Measurements from ENCODE around the gene CEP95. TPM values are rescaled to one million over a fixed set of nuclear protein-coding genes. Genes with fewer than 3 reads are reported as not detected.

The CEP95 gene
- polyA plus RNA-seq, 2 of the 4 experiments (the other 2 are of a cell fraction), result 30.0 to 73.0 TPM

DNA sequence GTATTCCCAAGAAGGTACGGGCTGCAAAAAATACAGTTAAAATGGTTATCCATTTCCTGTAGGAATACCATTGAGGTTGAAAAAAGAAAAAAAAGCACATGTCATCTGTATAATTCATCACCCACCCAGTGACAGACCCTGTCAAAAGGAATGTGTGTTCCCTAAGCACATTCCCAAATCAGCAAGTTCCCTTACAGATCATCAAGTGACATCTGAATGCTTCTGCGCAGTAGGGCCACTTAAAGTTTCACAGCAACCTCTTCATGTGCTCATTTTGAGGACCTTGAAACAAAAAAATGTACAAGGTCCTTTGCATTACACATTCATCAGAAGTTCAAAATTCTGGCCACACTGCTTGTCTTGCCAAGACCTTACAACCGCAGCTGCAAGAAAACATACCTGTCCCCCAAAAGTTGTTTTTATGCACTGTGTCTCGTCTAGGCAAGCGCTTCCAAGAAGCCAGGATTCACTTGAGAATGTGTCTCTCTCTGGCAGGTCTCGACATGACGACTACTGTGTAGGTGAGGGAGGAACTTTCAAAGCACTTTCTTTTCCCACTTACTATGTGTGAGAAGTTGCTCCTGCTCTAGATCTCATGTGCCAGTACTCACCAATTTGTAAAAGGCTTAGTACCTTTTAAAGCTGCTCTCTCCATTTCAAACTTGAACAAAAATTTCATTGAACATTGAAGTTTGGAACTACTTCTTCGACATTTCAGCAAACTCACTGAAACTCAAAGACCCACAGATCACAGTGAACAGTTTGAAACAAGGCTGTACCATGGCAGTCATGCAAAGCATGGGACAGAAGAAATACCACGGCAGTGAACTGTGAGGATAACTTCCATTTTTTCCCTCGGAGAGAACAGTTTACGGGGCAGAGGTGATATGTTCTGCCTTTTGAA is 5.7 kb upstream of the CEP95 start:
- TF ChIP-seq EHF (CRISPR knock-in tag; IDR thresholded peaks at IDR 0.05) (no peak), KDM5A (IDR thresholded peaks at IDR 0.05) (no peak), RFX5 (IDR thresholded peaks at IDR 0.05) (no peak), TP53 (CRISPR knock-in tag; IDR thresholded peaks at IDR 0.05) (peak; percentile 31; the same call in 1 of the 2 replicates), TFCP2L1 (CRISPR knock-in tag; IDR thresholded peaks at IDR 0.05) (peak; percentile 43; the same call in 1 of the 2 replicates), SREBF2 (IDR thresholded peaks at IDR 0.05) (no peak), CHD2 (IDR thresholded peaks at IDR 0.05; ENCODE audit: low read length, partially characterized antibody) (no peak), GATA3 (IDR thresholded peaks at IDR 0.05; ENCODE audit: borderline replicate concordance) (no peak), MAFK (IDR thresholded peaks at IDR 0.05; ENCODE audit: partially characterized antibody) (no peak), MAZ (IDR thresholded peaks at IDR 0.05; ENCODE audit: borderline replicate concordance, low read depth, low read length) (no peak)
- CTCF ChIA-PET, result interaction anchor here (0.6 to 12.8 kb wide), 4 partner anchors 8 to 1077 kb away, joined by 3 to 300 read pairs (median 8); no protein-coding TSS in a partner anchor
- POLR2A ChIA-PET, result interaction anchor here (0.9 kb wide), 1 partner anchor 161 kb away, joined by 3 read pairs; the partner anchor contains the start of gene SMURF2
- Histone ChIP-seq H3K27ac (no peak overlapping the region), H3K4me3 (no peak overlapping the region), H3K4me1 (peaks cover 62% of the 10 kb centered on the region), H3K4me2 (no peak overlapping the region), H3K9me3 (no peaks in the 10 kb centered on the region)
- WGBS (ENCODE audit: missing lambda C conversion rate), result 93% methylated on average over 11 of the region's 11 CpGs
- ATAC-seq, result no peak
- no peak for FAIRE-seq
- no peak for DNase-seq (ENCODE audit: low read depth in 1 of 2, low spot score in 1 of 2)

DNA sequence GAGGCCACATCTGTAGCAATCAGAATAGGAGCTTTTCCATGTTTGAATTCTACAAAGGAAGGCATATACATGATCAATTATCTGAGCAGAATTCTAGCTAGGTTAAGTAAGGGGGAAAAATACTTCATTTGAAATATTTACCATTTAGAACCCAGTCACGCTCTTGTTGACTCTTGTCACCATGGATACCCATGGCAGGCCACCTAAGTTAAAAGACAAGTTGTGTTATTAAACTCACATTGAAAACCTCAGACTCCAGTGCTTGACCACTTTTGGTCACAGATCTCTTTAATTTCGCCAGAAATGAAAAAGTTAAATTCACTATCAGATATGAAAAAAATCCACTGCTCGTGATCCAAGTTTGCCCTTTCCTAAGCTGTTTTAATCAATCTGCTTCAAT is 4.8 kb upstream of the CEP95 start:
- Histone ChIP-seq H3K4me2 (no peak overlapping the region), H3K4me1 (peaks cover 62% of the 10 kb centered on the region), H3K27ac (no peak overlapping the region), H3K9me3 (no peaks in the 10 kb centered on the region), H3K4me3 (no peak overlapping the region)
- WGBS (ENCODE audit: missing lambda C conversion rate), result 93% methylated on average over 3 of the region's 3 CpGs
- DNase-seq (ENCODE audit: low read depth in 1 of 2, low spot score in 1 of 2) (no peak), FAIRE-seq (no peak), ATAC-seq (no peak)
- CTCF ChIA-PET, result interaction anchor here (0.6 to 2.1 kb wide), 3 partner anchors 9 to 1078 kb away, joined by 3 to 10 read pairs (median 6); no protein-coding TSS in a partner anchor
- POLR2A ChIA-PET, result interaction anchor here (0.9 kb wide), 1 partner anchor 160 kb away, joined by 3 read pairs; the partner anchor contains the start of gene SMURF2
- TF ChIP-seq EHMT2 (IDR thresholded peaks at IDR 0.05; ENCODE audit: low read depth), result no peak
- no peak for TF ChIP-seq CHD2 (IDR thresholded peaks at IDR 0.05; ENCODE audit: low read length, partially characterized antibody)
- TF ChIP-seq HOXB5 (CRISPR knock-in tag; IDR thresholded peaks at IDR 0.05), result no peak
- TF ChIP-seq SMC3 (IDR thresholded peaks at IDR 0.05), result no peak
- TF ChIP-seq BHLHE40 (IDR thresholded peaks at IDR 0.05; ENCODE audit: low read depth, low read length), result no peak
- no peak for TF ChIP-seq TFCP2L1 (CRISPR knock-in tag; IDR thresholded peaks at IDR 0.05)
- TF ChIP-seq, protein P1, sequence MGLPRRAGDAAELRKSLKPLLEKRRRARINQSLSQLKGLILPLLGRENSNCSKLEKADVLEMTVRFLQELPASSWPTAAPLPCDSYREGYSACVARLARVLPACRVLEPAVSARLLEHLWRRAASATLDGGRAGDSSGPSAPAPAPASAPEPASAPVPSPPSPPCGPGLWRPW (IDR thresholded peaks at IDR 0.05), result no peak
- TF ChIP-seq, protein P2, sequence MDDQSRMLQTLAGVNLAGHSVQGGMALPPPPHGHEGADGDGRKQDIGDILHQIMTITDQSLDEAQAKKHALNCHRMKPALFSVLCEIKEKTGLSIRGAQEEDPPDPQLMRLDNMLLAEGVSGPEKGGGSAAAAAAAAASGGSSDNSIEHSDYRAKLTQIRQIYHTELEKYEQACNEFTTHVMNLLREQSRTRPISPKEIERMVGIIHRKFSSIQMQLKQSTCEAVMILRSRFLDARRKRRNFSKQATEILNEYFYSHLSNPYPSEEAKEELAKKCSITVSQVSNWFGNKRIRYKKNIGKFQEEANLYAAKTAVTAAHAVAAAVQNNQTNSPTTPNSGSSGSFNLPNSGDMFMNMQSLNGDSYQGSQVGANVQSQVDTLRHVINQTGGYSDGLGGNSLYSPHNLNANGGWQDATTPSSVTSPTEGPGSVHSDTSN (IDR thresholded peaks at IDR 0.05), result no peak

DNA sequence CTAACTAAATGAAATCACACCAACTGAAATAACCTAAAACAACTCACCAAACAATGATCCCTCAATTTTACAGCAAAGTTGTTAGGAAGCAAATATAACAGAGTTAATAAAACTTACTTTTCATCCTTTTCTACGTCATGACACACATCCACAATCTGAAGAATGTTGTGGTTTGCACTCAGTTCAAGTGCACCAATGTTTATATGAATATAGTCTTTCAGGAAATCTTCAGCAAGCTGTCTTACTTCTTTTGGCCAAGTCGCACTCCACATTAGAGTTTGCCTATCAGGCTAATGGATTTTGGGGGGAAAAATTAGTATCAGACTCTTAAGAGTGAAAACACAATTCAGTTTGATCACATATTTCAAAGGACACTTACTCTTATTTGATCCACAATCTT is 4.0 kb upstream of the CEP95 start:
- FAIRE-seq (no peak), ATAC-seq (no peak), DNase-seq (ENCODE audit: low read depth in 1 of 2, low spot score in 1 of 2) (no peak)
- WGBS (ENCODE audit: missing lambda C conversion rate), result 94% methylated on average over 2 of the region's 2 CpGs
- H3K4me3 ChIP-seq, result no peak overlapping the region
- POLR2A ChIA-PET, result no interaction called here
- H3K4me2 ChIP-seq, result no peak overlapping the region; the same call in 2 of the 3 replicates
- no peaks in the 10 kb centered on the region for H3K9me3 ChIP-seq
- H3K27ac ChIP-seq, result no peak overlapping the region
- peaks cover 56% of the 10 kb centered on the region for H3K4me1 ChIP-seq
- CTCF ChIA-PET, result interaction anchor here (1.8 to 2.1 kb wide), 2 partner anchors 10 to 83 kb away, joined by 6 to 10 read pairs; no protein-coding TSS in a partner anchor
- no peak for TF ChIP-seq RCOR1 (IDR thresholded peaks at IDR 0.05; ENCODE audit: low read depth, low read length)
- TF ChIP-seq, protein P3, sequence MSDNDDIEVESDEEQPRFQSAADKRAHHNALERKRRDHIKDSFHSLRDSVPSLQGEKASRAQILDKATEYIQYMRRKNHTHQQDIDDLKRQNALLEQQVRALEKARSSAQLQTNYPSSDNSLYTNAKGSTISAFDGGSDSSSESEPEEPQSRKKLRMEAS (IDR thresholded peaks at IDR 0.05), result no peak
- TF ChIP-seq RFX5 (IDR thresholded peaks at IDR 0.05), result no peak
- TF ChIP-seq RAD21 (conservative IDR thresholded peaks at IDR 0.05 in 1 of 2, IDR thresholded peaks at IDR 0.05 in 1 of 2), result no peak
- TF ChIP-seq JUN (IDR thresholded peaks at IDR 0.05), result no peak
- TF ChIP-seq, protein P4, sequence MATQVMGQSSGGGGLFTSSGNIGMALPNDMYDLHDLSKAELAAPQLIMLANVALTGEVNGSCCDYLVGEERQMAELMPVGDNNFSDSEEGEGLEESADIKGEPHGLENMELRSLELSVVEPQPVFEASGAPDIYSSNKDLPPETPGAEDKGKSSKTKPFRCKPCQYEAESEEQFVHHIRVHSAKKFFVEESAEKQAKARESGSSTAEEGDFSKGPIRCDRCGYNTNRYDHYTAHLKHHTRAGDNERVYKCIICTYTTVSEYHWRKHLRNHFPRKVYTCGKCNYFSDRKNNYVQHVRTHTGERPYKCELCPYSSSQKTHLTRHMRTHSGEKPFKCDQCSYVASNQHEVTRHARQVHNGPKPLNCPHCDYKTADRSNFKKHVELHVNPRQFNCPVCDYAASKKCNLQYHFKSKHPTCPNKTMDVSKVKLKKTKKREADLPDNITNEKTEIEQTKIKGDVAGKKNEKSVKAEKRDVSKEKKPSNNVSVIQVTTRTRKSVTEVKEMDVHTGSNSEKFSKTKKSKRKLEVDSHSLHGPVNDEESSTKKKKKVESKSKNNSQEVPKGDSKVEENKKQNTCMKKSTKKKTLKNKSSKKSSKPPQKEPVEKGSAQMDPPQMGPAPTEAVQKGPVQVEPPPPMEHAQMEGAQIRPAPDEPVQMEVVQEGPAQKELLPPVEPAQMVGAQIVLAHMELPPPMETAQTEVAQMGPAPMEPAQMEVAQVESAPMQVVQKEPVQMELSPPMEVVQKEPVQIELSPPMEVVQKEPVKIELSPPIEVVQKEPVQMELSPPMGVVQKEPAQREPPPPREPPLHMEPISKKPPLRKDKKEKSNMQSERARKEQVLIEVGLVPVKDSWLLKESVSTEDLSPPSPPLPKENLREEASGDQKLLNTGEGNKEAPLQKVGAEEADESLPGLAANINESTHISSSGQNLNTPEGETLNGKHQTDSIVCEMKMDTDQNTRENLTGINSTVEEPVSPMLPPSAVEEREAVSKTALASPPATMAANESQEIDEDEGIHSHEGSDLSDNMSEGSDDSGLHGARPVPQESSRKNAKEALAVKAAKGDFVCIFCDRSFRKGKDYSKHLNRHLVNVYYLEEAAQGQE (IDR thresholded peaks at IDR 0.05), result peak; percentile 30
- TF ChIP-seq, protein P1 (IDR thresholded peaks at IDR 0.05), result no peak
- no peak for TF ChIP-seq ZC3H11A (IDR thresholded peaks at IDR 0.05)
- TF ChIP-seq NR3C1 (IDR thresholded peaks at IDR 0.05), result no peak
- no peak for TF ChIP-seq CBX2 (IDR thresholded peaks at IDR 0.05; ENCODE audit: borderline replicate concordance, low read depth)
- TF ChIP-seq RNF2 (IDR thresholded peaks at IDR 0.05; ENCODE audit: borderline replicate concordance, low read depth), result no peak
- no peak for TF ChIP-seq ESRRA (IDR thresholded peaks at IDR 0.05; ENCODE audit: borderline replicate concordance, low read length)
- no peak for TF ChIP-seq RARB (CRISPR knock-in tag; IDR thresholded peaks at IDR 0.05)
- TF ChIP-seq NPAS2 (CRISPR knock-in tag; IDR thresholded peaks at IDR 0.05; ENCODE audit: borderline replicate concordance), result no peak
- no peak for TF ChIP-seq HOXA7 (CRISPR knock-in tag; IDR thresholded peaks at IDR 0.05)

All from A549 (cell line).